Right lobe of liver (tissue), 4 donors: Measurements from ENCODE around the gene LRRC42.

Experiments used
- CTCF ChIP-seq, 4 donors: fragments of 200-600 bp in 3 of 4; fragments of 450-650 bp in 1 of 4; IDR thresholded peaks; one replicate each; pipeline versions ENCODE4 v1.5.1 to v1.8.0; 2016 to 2022; ENCODE audit warnings: antibody characterized with exemption in 4 of 4, mild to moderate bottlenecking in 2 of 4
- POLR2A ChIP-seq: fragments of 450-650 bp; IDR thresholded peaks from one replicate; pipeline ENCODE4 v1.6.1; 2017; ENCODE audit warnings: antibody characterized with exemption, mild to moderate bottlenecking
- donor health status: DM: no; HTN: no; CAD: no.
- donor health status: DM: no; HTN: no; CAD: no.
- donor health status: DM: no; HTN: yes; CAD: no.

GRCh38 chr1:54007613-54008012 lies 61.5 kb downstream of the LRRC42 start:
- TF ChIP-seq CTCF (IDR thresholded peaks at IDR 0.05) (no peak), POLR2A (no peak)
